ENCODE measurements around the gene LSAMP. TPM values are rescaled to one million over a fixed set of nuclear protein-coding genes. Genes with fewer than 3 reads are reported as not detected.

The LSAMP gene
- polyA plus RNA-seq, 3 donors: not detected

DNA sequence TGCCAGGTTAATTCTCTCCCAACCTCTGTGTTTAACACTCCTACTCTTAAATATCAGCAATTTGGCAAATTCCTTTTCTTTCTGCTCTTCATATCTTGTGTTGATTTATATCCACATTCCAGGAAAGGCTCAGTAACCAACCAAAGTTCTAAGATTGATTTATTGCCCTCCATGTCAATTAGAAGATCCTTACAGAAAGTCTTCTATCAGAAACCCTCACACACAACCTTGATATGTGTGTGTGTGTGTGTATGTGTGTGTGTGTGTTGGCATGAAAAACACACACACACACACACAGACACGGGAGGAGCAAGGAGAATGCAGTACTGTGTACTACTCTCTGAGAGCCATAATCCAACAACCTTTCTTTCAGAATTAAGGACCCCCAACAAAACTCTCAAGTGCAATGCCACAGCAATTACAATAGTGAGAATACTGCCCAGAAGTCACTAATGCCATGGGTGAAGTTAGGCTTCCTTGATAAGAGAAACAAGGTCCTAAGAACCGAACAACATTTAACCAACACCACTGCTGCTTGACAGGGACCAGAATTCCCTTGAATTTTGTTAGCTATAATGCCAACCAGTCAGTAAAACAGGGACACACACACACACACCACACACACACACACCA is 1.1 kb downstream of the LSAMP start:
- H3K79me2 ChIP-seq (ENCODE audit: insufficient read depth, low read length): no peaks in the 10 kb centered on the region
- WGBS (ENCODE audit: insufficient coverage): no CpG with 5 or more reads among the region's 2 CpGs
- H3K27me3 ChIP-seq (ENCODE audit: control insufficient read depth in 2 of 2, insufficient read depth in 2 of 2, low read length in 2 of 2): no peaks in the 10 kb centered on the region
- H3K27me3 Mint-ChIP-seq (ENCODE audit: low read depth in 3 of 3): peaks cover 9 to 15% (median 14%) of the 10 kb centered on the region in 3 donors
- no peaks in the 10 kb centered on the region for H3K4me1 ChIP-seq (ENCODE audit: control insufficient read depth in 1 of 2, insufficient read depth in 2 of 2, low read length in 2 of 2)
- H3K27ac Mint-ChIP-seq: no peak overlapping the region
- H3K9me3 Mint-ChIP-seq: peaks cover 0 to 6% (median 3%) of the 10 kb centered on the region in 7 donors
- H3K4me2 ChIP-seq (replicated peaks; ENCODE audit: extremely low read depth, low read length, poor library complexity, severe bottlenecking): no peak overlapping the region
- H3K4me3 ChIP-seq (replicated peaks in 1 of 3; ENCODE audit: low read depth in 2 of 3, low read length in 3 of 3): no peak overlapping the region
- intact Hi-C loops (cut with micrococcal nuclease): no loop called here
- H3K4me3 Mint-ChIP-seq: peak overlapping the region in 1 of 2 donors; percentile 10
- H3K9ac ChIP-seq (ENCODE audit: insufficient read depth, low read length, poor library complexity, severe bottlenecking): no peak overlapping the region
- DNase-seq: no peak
- TF ChIP-seq, protein P1, sequence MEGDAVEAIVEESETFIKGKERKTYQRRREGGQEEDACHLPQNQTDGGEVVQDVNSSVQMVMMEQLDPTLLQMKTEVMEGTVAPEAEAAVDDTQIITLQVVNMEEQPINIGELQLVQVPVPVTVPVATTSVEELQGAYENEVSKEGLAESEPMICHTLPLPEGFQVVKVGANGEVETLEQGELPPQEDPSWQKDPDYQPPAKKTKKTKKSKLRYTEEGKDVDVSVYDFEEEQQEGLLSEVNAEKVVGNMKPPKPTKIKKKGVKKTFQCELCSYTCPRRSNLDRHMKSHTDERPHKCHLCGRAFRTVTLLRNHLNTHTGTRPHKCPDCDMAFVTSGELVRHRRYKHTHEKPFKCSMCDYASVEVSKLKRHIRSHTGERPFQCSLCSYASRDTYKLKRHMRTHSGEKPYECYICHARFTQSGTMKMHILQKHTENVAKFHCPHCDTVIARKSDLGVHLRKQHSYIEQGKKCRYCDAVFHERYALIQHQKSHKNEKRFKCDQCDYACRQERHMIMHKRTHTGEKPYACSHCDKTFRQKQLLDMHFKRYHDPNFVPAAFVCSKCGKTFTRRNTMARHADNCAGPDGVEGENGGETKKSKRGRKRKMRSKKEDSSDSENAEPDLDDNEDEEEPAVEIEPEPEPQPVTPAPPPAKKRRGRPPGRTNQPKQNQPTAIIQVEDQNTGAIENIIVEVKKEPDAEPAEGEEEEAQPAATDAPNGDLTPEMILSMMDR (IDR thresholded peaks at IDR 0.05): no peak
- H3K36me3 Mint-ChIP-seq: no peaks in the 10 kb centered on the region
- H3K9me3 ChIP-seq (replicated peaks in 1 of 2; ENCODE audit: control insufficient read depth in 1 of 2, insufficient read depth in 1 of 2, low read length in 2 of 2): no peaks in the 10 kb centered on the region
- H3K27ac ChIP-seq (ENCODE audit: low read depth in 1 of 2, low read length in 2 of 2): no peak overlapping the region
- H4K20me1 ChIP-seq (ENCODE audit: insufficient read depth, low read length): no peaks in the 10 kb centered on the region
- no peaks in the 10 kb centered on the region for H3K36me3 ChIP-seq (replicated peaks in 1 of 2; ENCODE audit: control insufficient read depth in 1 of 2, insufficient read depth in 2 of 2, low read length in 2 of 2)
- no peaks in the 10 kb centered on the region for H3K4me1 Mint-ChIP-seq
- H2AFZ ChIP-seq (ENCODE audit: insufficient read depth, low read depth, low read length, poor library complexity, severe bottlenecking): no peak overlapping the region

DNA sequence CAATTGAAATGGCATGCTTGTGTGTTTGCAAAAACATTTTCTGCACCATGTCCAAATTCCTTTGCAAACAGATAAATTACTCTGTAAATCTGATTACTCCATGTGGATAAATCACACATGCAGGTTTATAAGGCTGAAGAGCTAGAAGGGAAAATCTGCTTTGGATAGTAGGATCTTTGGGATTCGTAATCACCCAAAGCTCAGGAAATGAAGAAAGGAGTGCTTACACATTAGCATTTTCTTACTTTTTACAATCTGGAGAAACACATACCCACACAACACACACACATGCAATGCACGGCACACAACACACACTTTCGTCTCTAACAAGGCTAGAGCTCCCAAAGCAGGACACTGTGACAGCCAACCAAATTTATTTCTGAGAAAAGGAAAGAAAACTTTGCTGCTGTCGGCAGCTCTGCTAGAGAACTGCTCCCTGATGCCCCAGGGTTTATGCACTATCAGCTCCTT is 2.1 kb downstream of the LSAMP start:
- Histone ChIP-seq H3K9me3 (replicated peaks in 1 of 2; ENCODE audit: control insufficient read depth in 1 of 2, insufficient read depth in 1 of 2, low read length in 2 of 2) (no peaks in the 10 kb centered on the region), H3K79me2 (ENCODE audit: insufficient read depth, low read length) (no peaks in the 10 kb centered on the region), H4K20me1 (ENCODE audit: insufficient read depth, low read length) (no peaks in the 10 kb centered on the region), H3K9ac (ENCODE audit: insufficient read depth, low read length, poor library complexity, severe bottlenecking) (no peak overlapping the region), H3K27me3 (ENCODE audit: control insufficient read depth in 2 of 2, insufficient read depth in 2 of 2, low read length in 2 of 2) (no peaks in the 10 kb centered on the region), H3K27ac (ENCODE audit: low read depth in 1 of 2, low read length in 2 of 2) (no peak overlapping the region), H3K4me2 (replicated peaks; ENCODE audit: extremely low read depth, low read length, poor library complexity, severe bottlenecking) (no peak overlapping the region), H3K4me1 (ENCODE audit: control insufficient read depth in 1 of 2, insufficient read depth in 2 of 2, low read length in 2 of 2) (no peaks in the 10 kb centered on the region), H3K4me3 (replicated peaks in 1 of 3; ENCODE audit: low read depth in 2 of 3, low read length in 3 of 3) (no peak overlapping the region), H3K36me3 (replicated peaks in 1 of 2; ENCODE audit: control insufficient read depth in 1 of 2, insufficient read depth in 2 of 2, low read length in 2 of 2) (no peaks in the 10 kb centered on the region), H2AFZ (ENCODE audit: insufficient read depth, low read depth, low read length, poor library complexity, severe bottlenecking) (no peak overlapping the region)
- Mint-ChIP-seq H3K27me3 (ENCODE audit: low read depth in 3 of 3) (peaks cover 9 to 15% (median 14%) of the 10 kb centered on the region in 3 donors), H3K9me3 (peaks cover 0 to 6% (median 3%) of the 10 kb centered on the region in 7 donors), H3K4me1 (no peaks in the 10 kb centered on the region), H3K36me3 (no peaks in the 10 kb centered on the region), H3K4me3 (no peak overlapping the region), H3K27ac (no peak overlapping the region)
- TF ChIP-seq, protein P1 (IDR thresholded peaks at IDR 0.05): no peak
- intact Hi-C loops (cut with micrococcal nuclease): no loop called here
- no peak for DNase-seq
- WGBS (ENCODE audit: insufficient coverage): 25% methylated on average over 2 of the region's 4 CpGs
